GM21717 (cell line): ENCODE data around the gene LGALS3.
"Not testable (repeated sequence)": the region's sequence is repeated elsewhere in the genome, so short reads cannot be mapped to it uniquely, and the experiment has no call there.

Source experiments
- ATAC-seq: cut with Tn5 transposase; IDR thresholded peaks from one replicate; pipeline ENCODE4 v1.9.1; 2021; ENCODE audit warnings: mild to moderate bottlenecking, moderate library complexity; ENCODE audit not compliant: unreplicated experiment

Gene LGALS3

DNA sequence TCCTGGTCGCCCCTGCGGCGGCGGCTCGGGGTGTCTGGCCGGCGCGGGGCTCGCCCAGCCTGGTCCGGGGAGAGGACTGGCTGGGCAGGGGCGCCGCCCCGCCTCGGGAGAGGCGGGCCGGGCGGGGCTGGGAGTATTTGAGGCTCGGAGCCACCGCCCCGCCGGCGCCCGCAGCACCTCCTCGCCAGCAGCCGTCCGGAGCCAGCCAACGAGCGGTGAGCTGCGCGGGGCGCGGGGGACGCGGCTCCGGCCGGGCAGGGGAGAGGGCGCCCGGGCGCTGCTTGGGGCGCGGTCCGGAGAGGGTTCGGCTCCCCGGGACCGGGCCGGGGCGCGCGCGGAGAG, at the start of gene LGALS3:
Gene LGALS3, plus strand, starts transcription at position 167 of the 342 bp plus-strand sequence. CDS start 8,122 bp downstream, outside the sequence.
- ATAC-seq = peak; percentile 66

DNA sequence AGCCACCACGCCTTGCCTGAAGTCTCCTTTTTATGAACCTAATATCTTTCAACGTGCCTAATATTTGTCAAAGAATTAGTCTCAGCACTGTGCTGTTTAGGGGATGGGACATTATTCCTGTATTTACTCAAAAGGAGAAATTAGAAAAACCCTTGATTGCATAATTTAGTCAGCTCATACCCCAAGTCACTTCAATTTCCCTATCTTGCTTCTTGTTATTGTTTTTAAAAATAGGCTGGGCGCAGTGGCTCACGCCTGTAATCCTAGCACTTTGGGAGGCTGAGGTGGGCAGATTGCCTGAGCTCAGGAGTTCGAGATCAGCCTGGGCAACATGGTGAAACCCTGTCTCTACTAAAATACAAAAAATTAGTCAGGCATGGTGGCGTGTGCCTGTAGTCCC, 49.1 kb upstream of the LGALS3 start:
- not testable (repeated sequence) for ATAC-seq

DNA sequence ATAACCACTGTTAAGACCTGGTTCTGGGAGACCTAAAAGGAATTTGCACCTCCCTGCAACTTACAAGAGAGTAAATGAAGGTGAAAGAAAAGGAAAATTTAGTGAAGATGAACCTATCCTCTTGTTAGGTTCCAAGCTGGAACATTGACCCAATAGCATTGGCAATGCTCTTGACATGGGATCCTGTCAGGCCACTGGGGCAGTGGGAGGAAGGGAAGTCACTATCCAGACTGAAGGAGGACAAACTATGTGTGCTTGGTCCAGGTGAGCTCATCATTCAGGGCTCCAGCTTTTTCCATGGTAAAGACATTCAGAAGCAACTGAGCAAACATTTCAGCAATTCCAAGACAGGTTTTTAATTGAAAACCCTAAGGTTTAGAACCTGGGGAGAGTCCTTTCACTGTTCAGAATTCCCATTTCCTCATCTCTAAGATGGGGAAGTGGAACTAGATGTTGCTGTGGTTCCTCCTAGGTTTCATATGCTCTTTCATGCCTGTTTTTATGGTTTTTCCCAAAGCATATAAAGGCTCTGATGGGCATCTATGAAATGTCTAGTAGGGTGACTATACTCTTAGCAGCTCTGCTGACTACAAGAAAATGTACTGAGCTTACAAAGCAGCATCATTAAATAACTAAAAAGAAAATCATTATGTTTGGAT, 44.5 kb upstream of the LGALS3 start:
- no peak for ATAC-seq

DNA sequence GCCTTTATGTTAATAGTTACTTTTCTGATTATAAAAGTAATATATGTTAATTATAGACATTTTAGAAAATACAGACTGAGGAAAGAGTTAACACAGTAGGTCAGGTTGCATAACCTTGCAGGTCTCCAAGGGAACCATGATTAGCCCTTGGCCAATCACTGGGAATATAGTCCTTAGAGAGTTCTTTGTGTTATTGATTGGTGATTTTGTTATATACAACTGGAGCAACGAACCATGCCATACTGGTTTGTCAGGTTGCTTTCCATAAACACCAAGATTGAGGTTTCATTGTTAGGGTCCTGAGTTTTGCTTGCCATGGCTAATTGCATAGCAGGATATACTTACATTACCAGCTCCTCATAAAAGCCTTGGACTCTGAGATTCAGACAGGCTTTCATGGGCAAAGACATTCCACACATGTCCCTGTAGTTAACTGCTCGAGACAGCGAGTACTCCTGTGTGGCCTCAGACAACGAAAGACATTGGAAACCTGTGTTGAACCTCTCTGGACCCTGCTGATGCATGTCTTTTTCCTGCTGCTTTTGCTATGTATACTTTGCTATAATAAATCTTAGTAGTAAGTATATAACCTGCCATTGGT, 43.9 kb upstream of the LGALS3 start:
- ATAC-seq = no peak

DNA sequence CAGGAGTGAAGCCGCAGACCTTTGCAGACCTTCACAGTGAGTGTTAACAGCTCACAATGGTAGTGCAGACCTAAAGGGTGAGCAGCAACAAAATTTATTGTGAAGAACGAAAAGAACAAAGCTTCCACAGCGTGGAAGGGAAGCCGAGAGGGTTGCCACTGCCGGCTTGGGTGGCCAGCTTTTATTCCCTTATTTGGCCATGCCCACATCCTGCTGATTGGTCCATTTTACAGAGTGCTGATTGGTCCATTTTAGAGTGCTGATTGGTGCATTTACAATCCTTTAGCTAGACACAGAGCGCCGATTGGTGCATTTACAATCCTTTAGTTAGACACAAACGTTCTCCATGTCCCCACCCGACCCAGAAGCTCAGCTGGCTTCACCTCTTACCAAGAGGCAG, 42.1 kb upstream of the LGALS3 start:
- ATAC-seq = no peak

DNA sequence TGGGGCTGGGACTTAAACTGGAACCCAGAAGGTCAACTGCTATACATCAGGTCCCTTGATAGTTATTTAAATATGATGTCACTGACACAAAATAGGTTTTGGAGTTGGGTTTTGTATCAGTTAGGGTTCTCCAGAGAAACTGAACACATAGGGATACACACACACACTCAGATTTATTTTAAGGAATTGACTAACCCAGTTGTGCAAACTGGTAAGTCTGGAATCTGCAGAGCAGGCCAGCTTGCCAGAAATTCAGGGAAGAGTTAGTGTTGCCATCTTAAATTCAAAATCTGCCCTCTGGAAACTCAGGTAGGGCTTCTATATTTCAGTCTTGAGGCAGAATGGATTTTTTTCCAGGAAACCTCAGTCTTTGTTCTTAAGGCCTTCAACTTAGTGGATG, 40.7 kb upstream of the LGALS3 start:
- no peak for ATAC-seq

DNA sequence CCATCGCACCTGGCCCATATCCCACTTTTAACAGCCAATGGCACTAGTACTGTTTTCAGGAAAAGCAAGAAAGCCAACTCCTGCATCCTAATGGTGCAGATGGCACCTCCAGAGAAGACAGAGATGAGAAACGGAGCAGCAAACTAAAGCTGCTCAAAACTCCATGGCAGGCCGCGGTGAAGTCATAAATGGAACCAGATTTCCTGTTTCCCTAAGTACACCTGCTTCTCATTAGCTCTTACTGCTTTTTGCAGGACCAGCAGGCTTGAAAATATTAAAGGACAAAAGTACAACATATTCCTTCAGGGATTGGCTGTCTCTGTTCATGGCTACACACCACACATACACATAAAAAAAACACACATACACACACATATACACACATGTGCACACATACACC, 36.7 kb upstream of the LGALS3 start:
- no peak for ATAC-seq

DNA sequence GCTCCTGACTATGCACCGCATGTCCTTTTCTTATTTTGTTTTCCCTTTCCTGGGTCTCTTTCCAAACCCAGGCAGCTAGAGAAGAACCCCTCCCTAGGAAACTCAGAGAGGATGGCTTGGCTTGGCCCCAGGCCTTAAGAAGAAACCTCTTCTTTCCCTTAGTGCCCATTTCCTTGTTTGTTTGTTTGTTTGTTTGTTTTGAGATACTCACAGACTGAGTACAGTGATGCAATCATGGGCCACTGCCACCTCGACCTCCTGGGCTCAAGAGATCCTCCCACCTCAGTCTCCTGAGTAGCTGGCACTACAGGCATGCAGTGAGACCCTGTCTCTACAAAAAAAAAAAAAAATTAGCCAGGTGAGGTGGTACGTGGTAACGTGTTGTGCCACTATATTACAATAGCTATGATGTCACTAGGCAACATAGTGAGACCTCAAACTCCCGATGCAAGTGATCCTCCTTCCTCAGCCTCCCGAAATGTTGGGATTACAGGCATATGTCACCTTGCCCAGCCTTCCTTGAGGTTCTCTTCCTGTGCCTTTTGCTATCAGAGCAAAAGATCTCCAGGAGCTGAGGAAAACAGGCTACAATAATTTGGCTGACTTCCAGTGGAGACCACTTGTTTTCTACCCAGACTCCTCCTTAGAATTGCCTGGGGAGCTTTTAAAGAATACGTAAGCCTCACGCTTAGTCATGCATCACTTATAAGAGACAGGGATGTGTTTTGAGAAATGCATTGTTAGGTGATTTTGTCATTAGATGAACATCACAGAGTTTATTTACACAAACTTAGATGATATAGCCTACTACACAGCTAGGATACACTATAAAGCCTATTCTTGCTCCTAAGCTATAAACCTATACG, 34.5 kb upstream of the LGALS3 start:
- ATAC-seq = no peak

DNA sequence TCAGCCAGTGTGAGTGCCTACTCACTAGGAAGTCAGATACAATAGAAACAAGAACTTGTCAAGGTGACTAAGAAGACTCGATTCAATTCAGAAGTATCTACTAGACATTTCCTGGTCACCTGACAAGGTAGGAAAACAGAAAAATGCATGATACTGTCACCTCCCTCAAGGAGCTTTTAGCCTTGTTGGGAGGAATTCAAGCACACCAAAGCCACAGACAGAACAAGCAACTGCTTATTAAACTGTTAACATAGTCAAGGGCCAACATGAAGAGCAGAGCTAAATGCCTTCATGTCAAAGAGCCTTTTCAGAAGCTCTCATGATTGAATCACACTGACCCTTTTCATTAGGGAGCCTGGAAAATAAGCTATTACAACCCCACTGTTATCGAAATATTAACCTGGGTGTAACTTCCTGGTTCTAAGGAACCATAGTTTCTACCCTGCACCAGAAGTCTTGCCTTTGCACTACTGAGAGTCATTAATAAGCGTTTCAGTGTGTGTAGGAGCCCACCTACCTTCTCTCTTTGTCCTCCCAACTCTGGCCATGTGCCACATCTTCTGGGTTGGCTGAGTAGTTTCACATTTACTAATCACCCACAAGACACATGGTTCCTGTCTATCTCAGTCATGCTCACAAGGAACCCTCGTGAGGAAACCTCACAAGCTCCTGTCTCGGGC, 31.0 kb upstream of the LGALS3 start:
- ATAC-seq = peak; percentile 71

DNA sequence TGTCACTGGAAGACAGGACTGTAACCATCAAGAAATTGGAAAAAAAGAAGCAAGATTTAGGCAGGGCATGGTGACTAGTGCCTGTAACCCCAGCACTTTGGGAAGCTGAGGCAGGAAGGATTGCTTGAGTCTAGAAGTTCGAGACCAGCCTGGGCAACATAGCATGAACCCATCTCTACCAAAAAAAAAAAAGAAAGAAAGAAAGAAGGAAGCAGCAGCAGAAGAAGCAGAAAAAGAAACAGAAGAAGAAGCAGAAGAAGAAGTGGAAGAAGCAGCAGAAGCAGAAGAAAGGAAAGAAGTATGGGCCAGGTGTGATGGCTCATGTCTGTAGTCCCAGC, 30.5 kb upstream of the LGALS3 start:
- ATAC-seq = no peak

DNA sequence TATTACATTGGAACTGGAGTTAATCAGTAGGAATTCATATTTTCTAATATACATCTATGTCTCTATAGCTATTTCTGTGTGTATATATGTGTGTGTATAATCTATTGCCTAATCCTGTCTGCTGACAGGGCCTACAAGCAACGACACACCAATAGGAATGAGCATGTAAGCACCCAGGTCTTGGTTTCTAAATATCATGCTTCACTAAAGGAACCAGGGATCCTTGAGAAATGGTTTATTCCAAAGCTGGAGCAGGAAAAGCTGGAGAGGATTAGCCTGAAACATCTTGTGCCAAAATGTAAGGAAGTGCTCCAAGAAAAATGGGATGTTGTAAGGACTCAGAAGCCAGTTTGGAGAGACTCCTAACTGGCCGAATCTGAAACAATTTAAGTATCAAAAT, 29.3 kb upstream of the LGALS3 start:
- ATAC-seq = no peak

DNA sequence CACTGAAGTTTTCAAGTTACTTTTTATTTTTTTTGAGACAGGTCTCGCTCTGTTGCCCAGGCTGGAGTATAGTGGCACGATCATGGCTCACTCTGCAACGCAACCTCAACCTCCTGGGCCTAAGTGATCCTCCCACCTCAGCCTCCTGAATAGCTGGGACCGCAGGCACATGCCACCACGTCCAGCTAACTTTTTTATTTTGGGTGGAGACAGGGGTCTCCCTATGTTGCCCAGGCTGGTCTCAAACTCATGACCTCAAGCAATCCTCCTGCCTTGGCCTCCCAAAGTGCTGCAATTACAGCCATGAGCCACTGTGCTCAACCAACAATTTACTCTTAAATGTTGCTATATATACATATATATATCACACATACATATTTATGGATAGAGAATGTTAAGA, 27.4 kb upstream of the LGALS3 start:
- no peak for ATAC-seq

DNA sequence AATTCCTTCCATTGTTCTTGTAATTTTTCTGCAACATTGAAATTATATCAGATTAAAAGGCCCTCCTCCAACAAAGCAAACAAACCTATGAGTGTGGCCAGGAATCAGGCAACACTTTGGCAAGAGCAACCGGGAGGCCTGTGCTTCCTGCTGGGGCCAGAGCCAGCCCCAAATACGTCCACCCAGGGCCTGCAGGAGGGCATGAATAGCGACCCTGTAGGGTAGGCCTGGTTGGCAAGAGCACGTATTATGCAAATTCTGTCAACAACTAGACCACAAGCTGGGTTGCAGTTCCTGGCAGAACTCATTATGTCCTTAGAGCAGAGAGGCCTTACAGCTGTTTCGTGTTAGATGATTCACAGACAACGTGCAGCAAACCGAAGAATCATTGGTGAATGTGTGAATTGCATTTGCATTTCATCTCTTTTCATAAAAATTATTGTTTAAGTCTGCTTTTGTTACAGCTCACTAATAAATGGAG, 26.9 kb upstream of the LGALS3 start:
- ATAC-seq = peak; percentile 67

DNA sequence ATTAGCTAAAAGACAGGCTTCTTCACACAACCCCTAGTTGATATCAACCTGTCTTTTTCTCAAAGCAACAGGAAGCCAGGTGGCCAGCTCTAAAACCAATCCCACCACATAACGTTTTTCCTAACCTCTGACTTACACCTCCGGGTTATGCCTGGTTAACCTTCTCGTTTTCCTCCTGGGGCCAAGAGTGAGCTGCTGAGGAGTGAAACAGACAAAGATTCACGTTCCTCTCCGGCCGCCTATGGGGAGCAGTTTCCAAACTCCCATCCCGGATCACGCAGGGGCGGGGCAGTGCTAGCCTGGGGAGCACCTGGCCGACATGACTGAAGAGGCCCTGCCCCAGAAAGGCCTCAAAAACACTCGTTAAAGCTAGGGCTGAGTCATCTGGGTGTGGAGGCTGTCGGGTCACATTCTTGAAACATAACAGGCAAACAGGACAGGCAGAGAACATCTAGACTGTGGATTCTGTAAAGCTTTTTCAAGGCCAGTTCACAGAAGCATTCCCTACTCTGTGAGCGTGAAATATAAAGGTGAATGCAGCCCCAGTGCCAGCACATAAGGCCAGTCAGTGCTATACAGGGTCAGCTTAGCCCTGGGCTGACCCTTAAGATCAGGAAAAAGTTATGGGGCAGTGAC, 25.9 kb upstream of the LGALS3 start:
- ATAC-seq = no peak

DNA sequence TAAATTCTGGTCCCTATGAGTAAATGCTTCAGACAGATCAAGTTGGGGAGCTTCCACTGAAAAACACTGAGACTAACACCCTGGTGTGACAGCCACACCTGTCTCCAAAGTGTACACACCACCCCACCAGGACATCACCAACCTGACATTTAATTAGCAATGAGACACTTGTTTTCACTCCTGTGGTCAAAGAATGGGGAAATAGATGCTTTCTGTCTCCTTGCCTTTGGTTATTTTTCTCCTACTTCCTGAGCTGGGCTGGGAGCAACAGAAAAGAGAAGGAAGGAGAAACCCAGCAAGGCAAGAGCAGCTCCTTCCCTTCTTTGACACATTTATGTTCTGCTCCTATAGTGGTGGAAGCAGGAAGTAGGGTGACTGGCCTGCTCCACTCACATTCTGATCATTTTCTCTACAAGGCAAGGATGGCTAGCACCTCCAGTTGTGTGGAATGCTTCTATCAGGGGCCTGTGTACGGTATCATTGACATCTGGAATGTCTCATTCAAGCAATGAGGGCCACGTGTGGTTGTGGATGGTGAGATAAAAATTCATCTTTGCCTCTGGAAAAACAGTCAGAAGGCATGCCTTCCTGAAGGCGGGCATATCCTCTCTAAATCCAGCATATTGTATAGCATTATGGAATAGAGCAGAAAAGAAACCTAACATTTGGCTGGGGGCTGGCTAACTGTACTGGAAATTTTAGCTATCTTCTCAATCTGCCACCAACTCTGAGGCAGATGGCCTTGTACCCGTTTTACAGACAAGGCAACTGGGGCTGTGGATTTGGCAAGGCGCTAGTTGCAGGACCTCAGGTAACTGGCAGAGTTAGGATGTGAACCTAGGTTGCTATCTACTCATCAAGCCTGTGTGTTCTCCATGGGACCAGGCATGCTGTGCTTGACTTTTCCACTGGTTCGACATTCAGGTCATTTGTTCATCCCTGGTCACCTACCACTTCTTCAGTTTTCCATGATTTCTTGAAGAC, 24.8 kb upstream of the LGALS3 start:
- no peak for ATAC-seq

DNA sequence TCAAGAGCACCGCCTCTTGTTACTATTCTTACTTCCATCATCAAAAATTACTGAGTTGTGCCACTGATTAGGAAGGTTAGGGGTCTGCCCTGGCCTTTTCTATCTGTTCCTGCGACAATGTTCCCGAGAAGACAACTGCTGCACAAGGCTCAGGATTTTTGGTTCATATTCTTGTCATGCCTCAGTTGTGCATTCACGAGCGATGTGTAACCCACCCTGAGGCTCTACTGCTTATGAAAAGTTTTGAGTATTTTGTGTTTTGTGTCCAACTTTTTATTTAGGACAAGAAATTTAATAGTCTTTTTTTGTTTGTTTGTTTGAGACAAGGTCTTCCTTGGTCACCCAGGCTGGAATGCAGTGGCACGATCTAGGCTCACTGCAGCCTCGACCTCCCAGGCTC, 23.1 kb upstream of the LGALS3 start:
- no peak for ATAC-seq

DNA sequence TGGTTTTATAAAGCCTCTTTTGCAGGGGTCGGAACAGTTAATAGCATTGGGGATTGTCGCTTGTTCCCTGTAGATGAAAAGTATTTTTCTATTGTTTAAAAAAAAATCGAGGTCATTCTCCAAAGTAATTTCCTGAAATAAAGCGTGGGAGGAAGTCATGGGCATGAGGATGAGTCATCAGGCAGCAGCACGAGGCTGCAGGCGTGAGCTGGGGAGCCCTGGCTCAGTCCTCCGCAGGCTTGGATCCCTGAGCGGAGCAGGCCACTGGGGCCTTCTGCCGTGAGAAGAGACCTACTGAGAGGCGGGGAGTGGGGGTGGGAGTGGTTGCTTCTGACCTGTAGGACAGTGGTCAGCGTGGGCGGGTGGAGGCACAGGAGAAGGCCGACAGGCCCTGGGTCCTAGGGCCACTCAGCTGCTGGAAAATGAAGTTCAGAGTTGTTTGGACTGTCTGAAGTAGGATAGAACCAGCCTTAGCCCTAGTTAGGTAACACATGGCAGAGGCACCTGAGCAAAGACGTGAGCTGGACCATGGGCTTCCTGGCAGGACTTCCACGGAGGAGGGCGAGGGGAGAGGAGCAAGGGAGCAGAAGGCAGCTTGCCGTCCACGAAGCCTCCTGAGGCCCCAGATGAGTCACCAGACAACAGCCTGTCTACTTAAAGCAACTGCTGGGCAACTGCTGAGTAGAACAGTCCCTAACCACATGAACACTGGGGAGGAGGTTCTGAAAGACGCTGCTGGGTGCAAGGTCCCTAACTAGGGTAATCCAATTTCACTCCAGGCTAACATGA, 21.1 kb upstream of the LGALS3 start:
- peak; percentile 57 for ATAC-seq

DNA sequence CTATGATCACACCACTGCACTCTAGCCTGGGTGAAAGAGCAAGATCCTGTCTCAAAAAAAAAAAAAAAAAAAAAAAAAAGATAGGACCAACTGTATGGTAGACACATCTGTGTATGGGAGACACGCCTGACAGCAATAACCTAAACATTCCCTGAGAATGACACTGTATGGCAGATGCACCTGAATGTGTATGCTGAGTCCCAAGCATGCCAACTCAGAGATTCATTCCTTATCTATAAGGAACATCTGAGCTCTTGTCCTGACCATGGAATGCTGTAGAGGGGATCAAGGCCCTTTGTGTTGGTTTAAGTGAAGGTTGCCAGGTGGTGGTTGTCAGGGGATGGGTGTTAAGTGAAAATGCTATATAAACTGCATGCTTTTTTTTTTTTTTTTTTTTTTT, 19.2 kb upstream of the LGALS3 start:
- ATAC-seq = no peak

DNA sequence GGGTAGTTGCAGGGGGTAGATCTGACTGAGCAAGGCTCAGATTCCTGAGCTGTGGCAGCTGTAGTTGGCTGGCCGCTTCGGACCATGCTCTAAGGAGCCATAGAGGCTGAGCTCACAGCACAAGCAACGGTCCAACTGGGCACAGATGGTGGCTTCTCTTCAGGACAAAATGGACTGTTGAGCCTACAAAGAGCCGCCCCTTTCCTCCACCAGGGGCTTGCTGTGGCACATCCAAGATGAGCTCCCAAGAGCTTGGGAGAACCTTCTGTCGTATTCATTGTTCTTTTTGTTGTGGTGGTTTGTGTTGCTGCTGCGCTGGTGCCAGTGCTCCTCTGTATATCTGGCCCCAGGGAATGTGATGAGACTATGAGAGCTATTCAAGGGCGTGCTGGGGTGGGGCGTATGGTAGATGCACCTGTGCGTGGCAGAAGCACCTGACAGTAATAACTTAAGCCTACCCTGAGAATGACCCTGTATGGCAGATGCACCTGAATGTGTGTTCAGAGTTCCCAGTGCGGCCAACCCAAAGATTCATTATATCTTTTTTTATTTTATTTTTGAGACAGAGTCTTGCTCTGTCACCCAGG, 17.8 kb upstream of the LGALS3 start:
- ATAC-seq = no peak
